Panc1 (cell line): ENCODE data around the gene CAV1.

Source experiments
- POLR2AphosphoS5 ChIP-seq: IDR thresholded peaks from 2 replicates; pipeline ENCODE4 v1.6.1; 2012; ENCODE audit warnings: mild to moderate bottlenecking, low read depth, low read length, moderate library complexity
- SIN3A ChIP-seq: IDR thresholded peaks from 2 replicates; pipeline ENCODE4 v1.6.1; 2012; ENCODE audit warnings: low read depth, mild to moderate bottlenecking, low read length, moderate library complexity, borderline replicate concordance; ENCODE audit not compliant: insufficient read depth
- TF ChIP-seq, protein P1 (sequence below): fragments of 450-650 bp; IDR thresholded peaks from 2 replicates; pipeline ENCODE4 v1.5.1; 2017; ENCODE audit warnings: mild to moderate bottlenecking

DNA sequence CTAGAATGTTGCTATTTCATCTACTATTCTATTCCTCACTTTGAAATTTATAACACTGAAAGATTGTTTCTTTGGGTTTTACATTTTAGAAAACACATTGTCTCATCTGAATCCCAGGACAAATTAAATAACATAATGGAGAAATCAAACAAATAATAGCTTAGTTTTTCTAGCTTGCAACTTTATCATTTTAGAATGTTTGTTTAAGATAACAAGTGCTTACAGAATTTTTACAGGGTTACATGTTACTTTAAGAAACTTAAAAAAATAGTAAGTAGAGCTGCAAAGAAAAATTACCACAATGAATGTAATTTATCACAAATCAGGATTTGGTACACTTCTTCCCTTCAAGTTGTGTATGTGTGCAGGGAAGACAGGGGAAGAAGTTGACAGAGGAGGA, 14.0 kb upstream of the CAV1 start:
- TF ChIP-seq, protein P1, sequence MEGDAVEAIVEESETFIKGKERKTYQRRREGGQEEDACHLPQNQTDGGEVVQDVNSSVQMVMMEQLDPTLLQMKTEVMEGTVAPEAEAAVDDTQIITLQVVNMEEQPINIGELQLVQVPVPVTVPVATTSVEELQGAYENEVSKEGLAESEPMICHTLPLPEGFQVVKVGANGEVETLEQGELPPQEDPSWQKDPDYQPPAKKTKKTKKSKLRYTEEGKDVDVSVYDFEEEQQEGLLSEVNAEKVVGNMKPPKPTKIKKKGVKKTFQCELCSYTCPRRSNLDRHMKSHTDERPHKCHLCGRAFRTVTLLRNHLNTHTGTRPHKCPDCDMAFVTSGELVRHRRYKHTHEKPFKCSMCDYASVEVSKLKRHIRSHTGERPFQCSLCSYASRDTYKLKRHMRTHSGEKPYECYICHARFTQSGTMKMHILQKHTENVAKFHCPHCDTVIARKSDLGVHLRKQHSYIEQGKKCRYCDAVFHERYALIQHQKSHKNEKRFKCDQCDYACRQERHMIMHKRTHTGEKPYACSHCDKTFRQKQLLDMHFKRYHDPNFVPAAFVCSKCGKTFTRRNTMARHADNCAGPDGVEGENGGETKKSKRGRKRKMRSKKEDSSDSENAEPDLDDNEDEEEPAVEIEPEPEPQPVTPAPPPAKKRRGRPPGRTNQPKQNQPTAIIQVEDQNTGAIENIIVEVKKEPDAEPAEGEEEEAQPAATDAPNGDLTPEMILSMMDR: no peak
- TF ChIP-seq POLR2AphosphoS5 (no peak), SIN3A (no peak)
